ENCODE measurements around the gene FOXO1.

FOXO1 gene

GRCh38 chr13:40651866-40652587, 14.4 kb downstream of the FOXO1 start:
- no peak for TF ChIP-seq CTCF (IDR thresholded peaks at IDR 0.05; ENCODE audit: insufficient read depth, low read depth, low read length, missing control alignments)
- no peak for DNase-seq (ENCODE audit: low read depth)
- H3K4me3 ChIP-seq (ENCODE audit: low read length) = no peak overlapping the region

- TF ChIP-seq CTCF (IDR thresholded peaks at IDR 0.05; ENCODE audit: insufficient read depth, low read depth, low read length, missing control alignments) = no peak
- H3K4me3 ChIP-seq (ENCODE audit: low read length) = no peak overlapping the region
- DNase-seq (ENCODE audit: low read depth) = peak; percentile 51
These were observed 17.6 kb downstream of the FOXO1 start for GRCh38 chr13:40648841-40649240.

- no peak overlapping the region for H3K4me3 ChIP-seq (ENCODE audit: low read length)
- no peak for DNase-seq (ENCODE audit: low read depth)
- no peak for TF ChIP-seq CTCF (IDR thresholded peaks at IDR 0.05; ENCODE audit: insufficient read depth, low read depth, low read length, missing control alignments)
These were observed 18.4 kb downstream of the FOXO1 start for GRCh38 chr13:40648040-40648439.

GRCh38 chr13:40644838-40645604, 21.4 kb downstream of the FOXO1 start:
- no peak overlapping the region for H3K4me3 ChIP-seq (ENCODE audit: low read length)
- peak; percentile 88 for DNase-seq (ENCODE audit: low read depth)
- no peak for TF ChIP-seq CTCF (IDR thresholded peaks at IDR 0.05; ENCODE audit: insufficient read depth, low read depth, low read length, missing control alignments)

- no peak overlapping the region for H3K4me3 ChIP-seq (ENCODE audit: low read length)
- DNase-seq (ENCODE audit: low read depth) = peak; percentile 75
- TF ChIP-seq CTCF (IDR thresholded peaks at IDR 0.05; ENCODE audit: insufficient read depth, low read depth, low read length, missing control alignments) = no peak
These were observed 25.5 kb downstream of the FOXO1 start for GRCh38 chr13:40640845-40641458.

GRCh38 chr13:40640202-40640601, 26.2 kb downstream of the FOXO1 start:
- no peak for TF ChIP-seq CTCF (IDR thresholded peaks at IDR 0.05; ENCODE audit: insufficient read depth, low read depth, low read length, missing control alignments)
- DNase-seq (ENCODE audit: low read depth) = no peak
- no peak overlapping the region for H3K4me3 ChIP-seq (ENCODE audit: low read length)
